Suppressor macrophage treated with lipopolysaccharide for 4 hours (primary cell): Measurements from ENCODE around the gene DDX59.

Experiments
- DNase-seq: peaks from one replicate; pipeline ENCODE4 v3.0.0-alpha.2; 2020

DDX59 gene

GRCh38 chr1:200669314-200670241 is at the start of gene DDX59:
Gene DDX59 (minus strand): TSS chr1:200669907. CDS start chr1:200666740, 3,167 bp downstream.
- peak; percentile 98 for DNase-seq

GRCh38 chr1:200714504-200715187 is 44.9 kb upstream of the DDX59 start:
- DNase-seq = no peak

GRCh38 chr1:200710166-200710565 is 40.5 kb upstream of the DDX59 start:
- no peak for DNase-seq

- no peak for DNase-seq
Observed at GRCh38 chr1:200708769-200709168, 39.1 kb upstream of the DDX59 start.

GRCh38 chr1:200708161-200708560 is 38.5 kb upstream of the DDX59 start:
- DNase-seq = no peak

- DNase-seq = no peak
Observed at GRCh38 chr1:200707116-200707515, 37.4 kb upstream of the DDX59 start.

GRCh38 chr1:200706111-200706814 is 36.6 kb upstream of the DDX59 start:
- DNase-seq = no peak

GRCh38 chr1:200704986-200705500 is 35.3 kb upstream of the DDX59 start:
- no peak for DNase-seq

- peak; percentile 48 for DNase-seq
Observed at GRCh38 chr1:200699871-200700270, 30.2 kb upstream of the DDX59 start.

GRCh38 chr1:200694738-200695137 is 25.0 kb upstream of the DDX59 start:
- DNase-seq = no peak

GRCh38 chr1:200693327-200693726 is 23.6 kb upstream of the DDX59 start:
- no peak for DNase-seq

GRCh38 chr1:200692316-200692715 is 22.6 kb upstream of the DDX59 start:
- DNase-seq = no peak

- no peak for DNase-seq
Observed at GRCh38 chr1:200686620-200687019, 16.9 kb upstream of the DDX59 start.

GRCh38 chr1:200684015-200684414 is 14.3 kb upstream of the DDX59 start:
- no peak for DNase-seq

- no peak for DNase-seq
Observed at GRCh38 chr1:200683298-200683697, 13.6 kb upstream of the DDX59 start.

GRCh38 chr1:200681231-200681630 is 11.5 kb upstream of the DDX59 start:
- no peak for DNase-seq

GRCh38 chr1:200676829-200677228 is 7.1 kb upstream of the DDX59 start:
- DNase-seq = no peak

GRCh38 chr1:200675588-200675852 is 5.8 kb upstream of the DDX59 start:
- no peak for DNase-seq

GRCh38 chr1:200674838-200675587 is 5.3 kb upstream of the DDX59 start:
- DNase-seq = no peak

GRCh38 chr1:200673952-200674823 is 4.5 kb upstream of the DDX59 start:
- no peak for DNase-seq

GRCh38 chr1:200671235-200671786 is 1.6 kb upstream of the DDX59 start:
- DNase-seq = no peak
